Measurements from ENCODE around the gene CLTC.

- TF ChIP-seq CTCF (IDR thresholded peaks at IDR 0.05; ENCODE audit: poor library complexity), result no peak
- TF ChIP-seq EZH2phosphoT487 (IDR thresholded peaks at IDR 0.05; ENCODE audit: low read depth, severe bottlenecking, unreplicated experiment), result no peak
- no peak for TF ChIP-seq EZH2 (IDR thresholded peaks at IDR 0.05; ENCODE audit: borderline replicate concordance)
These were observed 68.8 kb downstream of the CLTC start for GRCh38 chr17:59688496-59688895.

Measured in hepatocyte (in vitro differentiated cells).